ENCODE measurements around the gene CYB5R3.

Gene CYB5R3

GRCh38 chr22:42651134-42651533 lies 1.9 kb upstream of the CYB5R3 start:
- H3K9ac ChIP-seq (ENCODE audit: low read length) = no peak overlapping the region
- H3K36me3 ChIP-seq (ENCODE audit: control insufficient read depth, low read depth, low read length) = no peaks in the 10 kb centered on the region
- H3K4me3 ChIP-seq (ENCODE audit: low read length) = no peak overlapping the region
- H3K27ac ChIP-seq (ENCODE audit: low read length) = no peak overlapping the region
- no peaks in the 10 kb centered on the region for H3K27me3 ChIP-seq (ENCODE audit: control insufficient read depth, insufficient read depth, low read length)
- H3K4me1 ChIP-seq (ENCODE audit: control insufficient read depth, low read depth, low read length) = peaks cover 4% of the 10 kb centered on the region
- H3K9me3 ChIP-seq (ENCODE audit: control insufficient read depth, low read depth, low read length) = no peaks in the 10 kb centered on the region

- peak overlapping the region; percentile 92 for H3K4me3 ChIP-seq (ENCODE audit: low read length)
- H3K4me1 ChIP-seq (ENCODE audit: control insufficient read depth, low read depth, low read length) = peaks cover 5% of the 10 kb centered on the region
- H3K27me3 ChIP-seq (ENCODE audit: control insufficient read depth, insufficient read depth, low read length) = no peaks in the 10 kb centered on the region
- H3K36me3 ChIP-seq (ENCODE audit: control insufficient read depth, low read depth, low read length) = no peaks in the 10 kb centered on the region
- no peak overlapping the region for H3K27ac ChIP-seq (ENCODE audit: low read length)
- no peaks in the 10 kb centered on the region for H3K9me3 ChIP-seq (ENCODE audit: control insufficient read depth, low read depth, low read length)
- H3K9ac ChIP-seq (ENCODE audit: low read length) = peak overlapping the region; percentile 65
Observed at GRCh38 chr22:42648368-42649245, 585 bp downstream of the CYB5R3 start.

- Histone ChIP-seq H3K27ac (ENCODE audit: low read length) (no peak overlapping the region), H3K4me1 (ENCODE audit: control insufficient read depth, low read depth, low read length) (peaks cover 7% of the 10 kb centered on the region), H3K9ac (ENCODE audit: low read length) (no peak overlapping the region), H3K9me3 (ENCODE audit: control insufficient read depth, low read depth, low read length) (no peaks in the 10 kb centered on the region), H3K27me3 (ENCODE audit: control insufficient read depth, insufficient read depth, low read length) (no peaks in the 10 kb centered on the region), H3K4me3 (ENCODE audit: low read length) (peak overlapping the region; percentile 92), H3K36me3 (ENCODE audit: control insufficient read depth, low read depth, low read length) (no peaks in the 10 kb centered on the region)
Observed at GRCh38 chr22:42648017-42648367, 1.2 kb downstream of the CYB5R3 start.

- Histone ChIP-seq H3K27ac (ENCODE audit: low read length) (no peak overlapping the region), H3K4me1 (ENCODE audit: control insufficient read depth, low read depth, low read length) (peaks cover 7% of the 10 kb centered on the region), H3K9ac (ENCODE audit: low read length) (no peak overlapping the region), H3K4me3 (ENCODE audit: low read length) (no peak overlapping the region), H3K36me3 (ENCODE audit: control insufficient read depth, low read depth, low read length) (no peaks in the 10 kb centered on the region), H3K9me3 (ENCODE audit: control insufficient read depth, low read depth, low read length) (no peaks in the 10 kb centered on the region), H3K27me3 (ENCODE audit: control insufficient read depth, insufficient read depth, low read length) (no peaks in the 10 kb centered on the region)
Observed at GRCh38 chr22:42646569-42647525, 2.3 kb downstream of the CYB5R3 start.

- no peak overlapping the region for H3K9ac ChIP-seq (ENCODE audit: low read length)
- no peaks in the 10 kb centered on the region for H3K36me3 ChIP-seq (ENCODE audit: control insufficient read depth, low read depth, low read length)
- peaks cover 7% of the 10 kb centered on the region for H3K4me1 ChIP-seq (ENCODE audit: control insufficient read depth, low read depth, low read length)
- H3K9me3 ChIP-seq (ENCODE audit: control insufficient read depth, low read depth, low read length) = no peaks in the 10 kb centered on the region
- no peak overlapping the region for H3K27ac ChIP-seq (ENCODE audit: low read length)
- no peaks in the 10 kb centered on the region for H3K27me3 ChIP-seq (ENCODE audit: control insufficient read depth, insufficient read depth, low read length)
- H3K4me3 ChIP-seq (ENCODE audit: low read length) = no peak overlapping the region
Observed at GRCh38 chr22:42645938-42646568, 3.1 kb downstream of the CYB5R3 start.

- Histone ChIP-seq H3K4me1 (ENCODE audit: control insufficient read depth, low read depth, low read length) (peaks cover 7% of the 10 kb centered on the region), H3K27ac (ENCODE audit: low read length) (no peak overlapping the region), H3K27me3 (ENCODE audit: control insufficient read depth, insufficient read depth, low read length) (no peaks in the 10 kb centered on the region), H3K9ac (ENCODE audit: low read length) (no peak overlapping the region), H3K4me3 (ENCODE audit: low read length) (no peak overlapping the region), H3K9me3 (ENCODE audit: control insufficient read depth, low read depth, low read length) (no peaks in the 10 kb centered on the region), H3K36me3 (ENCODE audit: control insufficient read depth, low read depth, low read length) (no peaks in the 10 kb centered on the region)
Observed at GRCh38 chr22:42645341-42645937, 3.8 kb downstream of the CYB5R3 start.

- no peak overlapping the region for H3K27ac ChIP-seq (ENCODE audit: low read length)
- no peak overlapping the region for H3K9ac ChIP-seq (ENCODE audit: low read length)
- H3K27me3 ChIP-seq (ENCODE audit: control insufficient read depth, insufficient read depth, low read length) = no peaks in the 10 kb centered on the region
- no peaks in the 10 kb centered on the region for H3K9me3 ChIP-seq (ENCODE audit: control insufficient read depth, low read depth, low read length)
- H3K4me1 ChIP-seq (ENCODE audit: control insufficient read depth, low read depth, low read length) = peaks cover 7% of the 10 kb centered on the region
- H3K4me3 ChIP-seq (ENCODE audit: low read length) = no peak overlapping the region
- no peaks in the 10 kb centered on the region for H3K36me3 ChIP-seq (ENCODE audit: control insufficient read depth, low read depth, low read length)
Observed at GRCh38 chr22:42644422-42645340, 4.5 kb downstream of the CYB5R3 start.

GRCh38 chr22:42643634-42644421 lies 5.4 kb downstream of the CYB5R3 start:
- H3K9ac ChIP-seq (ENCODE audit: low read length) = no peak overlapping the region
- peaks cover 7% of the 10 kb centered on the region for H3K4me1 ChIP-seq (ENCODE audit: control insufficient read depth, low read depth, low read length)
- no peaks in the 10 kb centered on the region for H3K36me3 ChIP-seq (ENCODE audit: control insufficient read depth, low read depth, low read length)
- H3K27me3 ChIP-seq (ENCODE audit: control insufficient read depth, insufficient read depth, low read length) = no peaks in the 10 kb centered on the region
- no peak overlapping the region for H3K27ac ChIP-seq (ENCODE audit: low read length)
- no peak overlapping the region for H3K4me3 ChIP-seq (ENCODE audit: low read length)
- H3K9me3 ChIP-seq (ENCODE audit: control insufficient read depth, low read depth, low read length) = no peaks in the 10 kb centered on the region

- H3K9ac ChIP-seq (ENCODE audit: low read length) = no peak overlapping the region
- no peak overlapping the region for H3K27ac ChIP-seq (ENCODE audit: low read length)
- H3K36me3 ChIP-seq (ENCODE audit: control insufficient read depth, low read depth, low read length) = no peaks in the 10 kb centered on the region
- no peak overlapping the region for H3K4me3 ChIP-seq (ENCODE audit: low read length)
- H3K4me1 ChIP-seq (ENCODE audit: control insufficient read depth, low read depth, low read length) = peaks cover 3% of the 10 kb centered on the region
- no peaks in the 10 kb centered on the region for H3K27me3 ChIP-seq (ENCODE audit: control insufficient read depth, insufficient read depth, low read length)
- H3K9me3 ChIP-seq (ENCODE audit: control insufficient read depth, low read depth, low read length) = no peaks in the 10 kb centered on the region
Observed at GRCh38 chr22:42642806-42643633, 6.2 kb downstream of the CYB5R3 start.
